ENCODE measurements around the gene ANKRD16. TPM values are rescaled to one million over a fixed set of nuclear protein-coding genes. Genes with fewer than 3 reads are reported as not detected.

The ANKRD16 gene
- total and polyA plus RNA-seq, 2 of the 8 experiments (the other 6 are each of a cell fraction or from before 2014, with no cell fraction given) = 8.2 to 12.7 TPM

- Histone ChIP-seq H3K27ac (ENCODE audit: low read depth, low read length) (no peak overlapping the region), H3K27me3 (replicated peaks in 1 of 4; ENCODE audit: control insufficient read depth in 3 of 4, extremely low read depth in 1 of 4, insufficient read depth in 3 of 4, low read length in 3 of 4) (no peaks in the 10 kb centered on the region), H4K20me1 (replicated peaks in 1 of 2; ENCODE audit: control insufficient read depth in 1 of 2, insufficient read depth in 2 of 2, low read length in 2 of 2) (peaks cover 0 to 2% of the 10 kb centered on the region in 2 experiments), H3K4me1 (replicated peaks in 1 of 4; ENCODE audit: control insufficient read depth in 3 of 4, insufficient read depth in 4 of 4, low read length in 3 of 4) (no peaks in the 10 kb centered on the region; a peak in 1 of 7 replicates), H2BK12ac (ENCODE audit: low read depth, low read length) (no peak overlapping the region), H2BK120ac (replicated peaks; ENCODE audit: low read depth, low read length) (no peak overlapping the region), H3K23me2 (ENCODE audit: low read depth, low read length) (no peaks in the 10 kb centered on the region), H3K36me3 (ENCODE audit: control insufficient read depth in 2 of 4, insufficient read depth in 4 of 4, low read length in 3 of 4) (no peaks in the 10 kb centered on the region), H3K23ac (ENCODE audit: insufficient read length) (no peak overlapping the region), H3K14ac (ENCODE audit: insufficient read length) (no peak overlapping the region), H2BK5ac (ENCODE audit: low read depth, low read length) (no peak overlapping the region), H2AFZ (ENCODE audit: low read length) (no peak overlapping the region), H3K4ac (replicated peaks; ENCODE audit: insufficient read length, low read depth, low read length) (no peak overlapping the region), H4K8ac (ENCODE audit: extremely low read depth, insufficient read depth, low read length) (no peak overlapping the region), H2BK15ac (ENCODE audit: low read length) (no peak overlapping the region), H2AK5ac (ENCODE audit: low read depth, low read length) (no peak overlapping the region), H3K79me2 (ENCODE audit: control insufficient read depth in 1 of 2, insufficient read depth in 2 of 2, low read length in 2 of 2) (no peaks in the 10 kb centered on the region), H3K4me3 (ENCODE audit: extremely low read depth in 1 of 4, insufficient read depth in 2 of 4, low read depth in 3 of 4, low read length in 4 of 4) (no peak overlapping the region), H3K9ac (replicated peaks in 1 of 4; ENCODE audit: extremely low read depth in 1 of 4, low read depth in 3 of 4, low read length in 3 of 4) (no peak overlapping the region), H3K9me3 (ENCODE audit: insufficient read depth in 2 of 2, low read depth in 1 of 2, low read length in 1 of 2) (no peaks in the 10 kb centered on the region), H3K56ac (replicated peaks; ENCODE audit: insufficient read length, low read depth, low read length) (no peak overlapping the region), H2BK20ac (ENCODE audit: low read length) (no peak overlapping the region), H3K79me1 (ENCODE audit: low read depth, low read length) (no peaks in the 10 kb centered on the region), H4K91ac (replicated peaks; ENCODE audit: insufficient read length, low read length) (no peak overlapping the region), H3K4me2 (ENCODE audit: insufficient read depth in 1 of 2, low read depth in 2 of 2, low read length in 2 of 2) (no peak overlapping the region), H3K18ac (ENCODE audit: extremely low read depth, low read length) (no peak overlapping the region), H4K5ac (ENCODE audit: insufficient read length, low read depth, low read length) (no peak overlapping the region)
- TF ChIP-seq TBP (IDR thresholded peaks at IDR 0.05; ENCODE audit: low read depth, low read length) (no peak), RAD21 (IDR thresholded peaks at IDR 0.05 in 1 of 2, conservative IDR thresholded peaks at IDR 0.05 in 1 of 2; ENCODE audit: low read depth in 2 of 2, low read length in 2 of 2) (no peak), JUND (IDR thresholded peaks at IDR 0.05; ENCODE audit: low read length) (no peak), TAF1 (IDR thresholded peaks at IDR 0.05; ENCODE audit: low read depth, low read length) (no peak), ASH2L (IDR thresholded peaks at IDR 0.05; ENCODE audit: low read length) (no peak), ATF3 (IDR thresholded peaks at IDR 0.05; ENCODE audit: insufficient read depth, low read depth, low read length) (no peak), SIX5 (IDR thresholded peaks at IDR 0.05; ENCODE audit: low read depth, low read length) (no peak), POLR2AphosphoS5 (IDR thresholded peaks at IDR 0.05; ENCODE audit: low read depth, low read length) (no peak), SIRT6 (IDR thresholded peaks at IDR 0.05; ENCODE audit: low read length) (no peak)
- ChIA-PET CTCF (ENCODE audit: partially characterized antibody) (interaction anchor here (1.1 to 9.6 kb wide), 5 partner anchors 10 to 32 kb away, joined by 3 to 70 read pairs (median 5); no protein-coding TSS in a partner anchor), POLR2A (ENCODE audit: partially characterized antibody) (interaction anchor here (0.8 to 1.1 kb wide), 2 partner anchors 12 to 80 kb away, joined by 4 read pairs; no protein-coding TSS in a partner anchor)
- FAIRE-seq = no peak
- no peak for DNase-seq (ENCODE audit: low read depth in 1 of 2, low spot score in 2 of 2)
- WGBS, 2 experiments (ENCODE audit: extremely low coverage in 1 of 2, insufficient coverage in 1 of 2, insufficient read length in 1 of 2, insufficient replicate concordance in 2 of 2, low coverage in 1 of 2, low lambda C conversion rate in 2 of 2, missing lambda C conversion rate in 1 of 2) = 92% methylated on average over 7 of the region's 7 CpGs; no CpG with 5 or more reads in 1 of the 2 experiments
Observed at GRCh38 chr10:5862360-5862961, 27.2 kb downstream of the ANKRD16 start.
